Measurements from ENCODE around the gene MARF1.

The MARF1 gene

GRCh38 chr16:15586716-15587115 lies 56.2 kb downstream of the MARF1 start:
- H3K36me3 ChIP-seq (replicated peaks in 1 of 2; ENCODE audit: control insufficient read depth in 2 of 2, insufficient read depth in 2 of 2, low read length in 2 of 2) = peaks cover 25 to 58% of the 10 kb centered on the region in 2 donors

GRCh38 chr16:15585956-15586355 lies 57.0 kb downstream of the MARF1 start:
- H3K4ac ChIP-seq (ENCODE audit: low read length) = no peak overlapping the region
- no peak overlapping the region for H3K9ac ChIP-seq (ENCODE audit: low read depth, low read length, poor library complexity)
- no peak overlapping the region for H3K27ac ChIP-seq (replicated peaks; ENCODE audit: low read length)
- H3K4me1 ChIP-seq (ENCODE audit: control insufficient read depth in 2 of 2, insufficient read depth in 1 of 2, low read depth in 1 of 2, low read length in 2 of 2) = no peaks in the 10 kb centered on the region
- no peak overlapping the region for H3K4me3 ChIP-seq (ENCODE audit: low read length in 2 of 2)
- no peak overlapping the region for H3K23ac ChIP-seq (ENCODE audit: low read depth, low read length, poor library complexity)
- no CpG with 5 or more reads among the region's 1 CpG for WGBS, 2 donors (ENCODE audit: extremely low coverage in 2 of 2, insufficient read length in 2 of 2, insufficient replicate concordance in 1 of 2)
- DNase-seq (ENCODE audit: low spot score) = no peak
- no peak overlapping the region for H2AFZ ChIP-seq (ENCODE audit: low read length)
- peaks cover 2% of the 10 kb centered on the region for H3K79me1 ChIP-seq (ENCODE audit: low read depth, low read length)
- no peak overlapping the region for H3K18ac ChIP-seq (ENCODE audit: low read length)
- no peak overlapping the region for H4K91ac ChIP-seq (ENCODE audit: low read depth, low read length, poor library complexity)
- no peak overlapping the region for H3K14ac ChIP-seq (ENCODE audit: low read length)
- H3K4me2 ChIP-seq (ENCODE audit: insufficient read depth, low read length, poor library complexity, severe bottlenecking) = no peak overlapping the region
- H2BK5ac ChIP-seq (ENCODE audit: low read length) = no peak overlapping the region
- H2BK12ac ChIP-seq (ENCODE audit: low read length) = no peak overlapping the region
- no peaks in the 10 kb centered on the region for H3K27me3 ChIP-seq (ENCODE audit: control insufficient read depth in 3 of 3, insufficient read depth in 3 of 3, low read depth in 1 of 3, low read length in 3 of 3)
- no peak overlapping the region for H2BK15ac ChIP-seq (ENCODE audit: low read length)
- no peak overlapping the region for H4K8ac ChIP-seq (ENCODE audit: low read depth, low read length)
- H2AK5ac ChIP-seq (ENCODE audit: low read depth, low read length) = no peak overlapping the region
- no peak overlapping the region for H2BK120ac ChIP-seq (ENCODE audit: low read depth, low read length)
- peaks cover 20 to 28% of the 10 kb centered on the region in 2 donors for H3K9me3 ChIP-seq (replicated peaks in 1 of 2; ENCODE audit: control insufficient read depth in 2 of 2, insufficient read depth in 1 of 2, low read depth in 1 of 2, low read length in 2 of 2)
- H3K36me3 ChIP-seq (replicated peaks in 1 of 2; ENCODE audit: control insufficient read depth in 2 of 2, insufficient read depth in 2 of 2, low read length in 2 of 2) = peaks cover 28 to 65% of the 10 kb centered on the region in 2 donors

More at GRCh38 chr16:15586716-15587115, 56.2 kb downstream of the MARF1 start:
- no peak overlapping the region for H3K14ac ChIP-seq (ENCODE audit: low read length)
- peaks cover 20 to 28% of the 10 kb centered on the region in 2 donors for H3K9me3 ChIP-seq (replicated peaks in 1 of 2; ENCODE audit: control insufficient read depth in 2 of 2, insufficient read depth in 1 of 2, low read depth in 1 of 2, low read length in 2 of 2)
- no peak overlapping the region for H2BK120ac ChIP-seq (ENCODE audit: low read depth, low read length)
- DNase-seq (ENCODE audit: low spot score) = no peak
- H2BK12ac ChIP-seq (ENCODE audit: low read length) = no peak overlapping the region
- H3K23ac ChIP-seq (ENCODE audit: low read depth, low read length, poor library complexity) = peak overlapping the region; percentile 17
- H4K8ac ChIP-seq (ENCODE audit: low read depth, low read length) = no peak overlapping the region
- no peak overlapping the region for H2BK15ac ChIP-seq (ENCODE audit: low read length)
- no CpG with 5 or more reads among the region's 12 CpGs for WGBS, 2 donors (ENCODE audit: extremely low coverage in 2 of 2, insufficient read length in 2 of 2, insufficient replicate concordance in 1 of 2)
- H3K79me1 ChIP-seq (ENCODE audit: low read depth, low read length) = peaks cover 2% of the 10 kb centered on the region
- H2AFZ ChIP-seq (ENCODE audit: low read length) = no peak overlapping the region
- H3K4me1 ChIP-seq (ENCODE audit: control insufficient read depth in 2 of 2, insufficient read depth in 1 of 2, low read depth in 1 of 2, low read length in 2 of 2) = no peaks in the 10 kb centered on the region
- no peak overlapping the region for H3K9ac ChIP-seq (ENCODE audit: low read depth, low read length, poor library complexity)
- H3K27ac ChIP-seq (replicated peaks; ENCODE audit: low read length) = no peak overlapping the region
- H2BK5ac ChIP-seq (ENCODE audit: low read length) = no peak overlapping the region
- H3K27me3 ChIP-seq (ENCODE audit: control insufficient read depth in 3 of 3, insufficient read depth in 3 of 3, low read depth in 1 of 3, low read length in 3 of 3) = no peaks in the 10 kb centered on the region
- no peak overlapping the region for H2AK5ac ChIP-seq (ENCODE audit: low read depth, low read length)
- no peak overlapping the region for H3K4me2 ChIP-seq (ENCODE audit: insufficient read depth, low read length, poor library complexity, severe bottlenecking)
- no peak overlapping the region for H3K4me3 ChIP-seq (ENCODE audit: low read length in 2 of 2)
- no peak overlapping the region for H4K91ac ChIP-seq (ENCODE audit: low read depth, low read length, poor library complexity)
- no peak overlapping the region for H3K4ac ChIP-seq (ENCODE audit: low read length)
- no peak overlapping the region for H3K18ac ChIP-seq (ENCODE audit: low read length)

- Histone ChIP-seq H4K91ac (ENCODE audit: low read depth, low read length, poor library complexity) (no peak overlapping the region), H3K79me1 (ENCODE audit: low read depth, low read length) (peaks cover 2% of the 10 kb centered on the region), H2BK5ac (ENCODE audit: low read length) (no peak overlapping the region), H3K23ac (ENCODE audit: low read depth, low read length, poor library complexity) (no peak overlapping the region), H3K4ac (ENCODE audit: low read length) (no peak overlapping the region), H3K27ac (replicated peaks; ENCODE audit: low read length) (no peak overlapping the region), H3K4me2 (ENCODE audit: insufficient read depth, low read length, poor library complexity, severe bottlenecking) (no peak overlapping the region), H2AFZ (ENCODE audit: low read length) (no peak overlapping the region), H3K9ac (ENCODE audit: low read depth, low read length, poor library complexity) (no peak overlapping the region), H2BK12ac (ENCODE audit: low read length) (no peak overlapping the region), H4K8ac (ENCODE audit: low read depth, low read length) (no peak overlapping the region), H3K18ac (ENCODE audit: low read length) (no peak overlapping the region), H3K14ac (ENCODE audit: low read length) (no peak overlapping the region), H3K27me3 (ENCODE audit: control insufficient read depth in 3 of 3, insufficient read depth in 3 of 3, low read depth in 1 of 3, low read length in 3 of 3) (no peaks in the 10 kb centered on the region), H3K4me1 (ENCODE audit: control insufficient read depth in 2 of 2, insufficient read depth in 1 of 2, low read depth in 1 of 2, low read length in 2 of 2) (no peaks in the 10 kb centered on the region), H3K36me3 (replicated peaks in 1 of 2; ENCODE audit: control insufficient read depth in 2 of 2, insufficient read depth in 2 of 2, low read length in 2 of 2) (peaks cover 27 to 52% of the 10 kb centered on the region in 2 donors), H2BK15ac (ENCODE audit: low read length) (no peak overlapping the region), H2AK5ac (ENCODE audit: low read depth, low read length) (no peak overlapping the region), H3K4me3 (ENCODE audit: low read length in 2 of 2) (no peak overlapping the region), H3K9me3 (replicated peaks in 1 of 2; ENCODE audit: control insufficient read depth in 2 of 2, insufficient read depth in 1 of 2, low read depth in 1 of 2, low read length in 2 of 2) (peaks cover 20 to 28% of the 10 kb centered on the region in 2 donors), H2BK120ac (ENCODE audit: low read depth, low read length) (no peak overlapping the region)
- no peak for DNase-seq (ENCODE audit: low spot score)
- no CpG with 5 or more reads among the region's 4 CpGs for WGBS, 2 donors (ENCODE audit: extremely low coverage in 2 of 2, insufficient read length in 2 of 2, insufficient replicate concordance in 1 of 2)
Observed at GRCh38 chr16:15583526-15583925, 59.4 kb downstream of the MARF1 start.

GRCh38 chr16:15581127-15581815 lies 61.7 kb downstream of the MARF1 start:
- H3K79me1 ChIP-seq (ENCODE audit: low read depth, low read length) = no peaks in the 10 kb centered on the region
- H2AK5ac ChIP-seq (ENCODE audit: low read depth, low read length) = no peak overlapping the region
- H2AFZ ChIP-seq (ENCODE audit: low read length) = no peak overlapping the region
- no peak overlapping the region for H3K14ac ChIP-seq (ENCODE audit: low read length)
- no peaks in the 10 kb centered on the region for H3K4me1 ChIP-seq (ENCODE audit: control insufficient read depth in 2 of 2, insufficient read depth in 1 of 2, low read depth in 1 of 2, low read length in 2 of 2)
- H2BK5ac ChIP-seq (ENCODE audit: low read length) = no peak overlapping the region
- H3K9me3 ChIP-seq (replicated peaks in 1 of 2; ENCODE audit: control insufficient read depth in 2 of 2, insufficient read depth in 1 of 2, low read depth in 1 of 2, low read length in 2 of 2) = peaks cover 7 to 10% of the 10 kb centered on the region in 2 donors
- no peaks in the 10 kb centered on the region for H3K27me3 ChIP-seq (ENCODE audit: control insufficient read depth in 3 of 3, insufficient read depth in 3 of 3, low read depth in 1 of 3, low read length in 3 of 3)
- no peak overlapping the region for H3K4me3 ChIP-seq (ENCODE audit: low read length in 2 of 2)
- H4K91ac ChIP-seq (ENCODE audit: low read depth, low read length, poor library complexity) = no peak overlapping the region
- no peak overlapping the region for H3K4me2 ChIP-seq (ENCODE audit: insufficient read depth, low read length, poor library complexity, severe bottlenecking)
- H3K27ac ChIP-seq (replicated peaks; ENCODE audit: low read length) = no peak overlapping the region
- WGBS, 2 donors (ENCODE audit: extremely low coverage in 2 of 2, insufficient read length in 2 of 2, insufficient replicate concordance in 1 of 2) = no CpG with 5 or more reads among the region's 10 CpGs
- H3K9ac ChIP-seq (ENCODE audit: low read depth, low read length, poor library complexity) = no peak overlapping the region
- H3K18ac ChIP-seq (ENCODE audit: low read length) = no peak overlapping the region
- no peak overlapping the region for H4K8ac ChIP-seq (ENCODE audit: low read depth, low read length)
- no peak overlapping the region for H3K4ac ChIP-seq (ENCODE audit: low read length)
- no peak overlapping the region for H2BK120ac ChIP-seq (ENCODE audit: low read depth, low read length)
- peaks cover 17 to 33% of the 10 kb centered on the region in 2 donors for H3K36me3 ChIP-seq (replicated peaks in 1 of 2; ENCODE audit: control insufficient read depth in 2 of 2, insufficient read depth in 2 of 2, low read length in 2 of 2)
- H2BK15ac ChIP-seq (ENCODE audit: low read length) = no peak overlapping the region
- H3K23ac ChIP-seq (ENCODE audit: low read depth, low read length, poor library complexity) = no peak overlapping the region
- no peak for DNase-seq (ENCODE audit: low spot score)
- no peak overlapping the region for H2BK12ac ChIP-seq (ENCODE audit: low read length)
